Fibroblast of skin of scalp (primary cell): ENCODE results near the gene TMEM54.

Source experiments
- DNase-seq: peaks from one replicate; pipeline ENCODE4 v3.0.0-alpha.2; 2013

TMEM54 gene

GRCh38 chr1:32877211-32878110, 23.7 kb downstream of the TMEM54 start:
- no peak for DNase-seq

DNA sequence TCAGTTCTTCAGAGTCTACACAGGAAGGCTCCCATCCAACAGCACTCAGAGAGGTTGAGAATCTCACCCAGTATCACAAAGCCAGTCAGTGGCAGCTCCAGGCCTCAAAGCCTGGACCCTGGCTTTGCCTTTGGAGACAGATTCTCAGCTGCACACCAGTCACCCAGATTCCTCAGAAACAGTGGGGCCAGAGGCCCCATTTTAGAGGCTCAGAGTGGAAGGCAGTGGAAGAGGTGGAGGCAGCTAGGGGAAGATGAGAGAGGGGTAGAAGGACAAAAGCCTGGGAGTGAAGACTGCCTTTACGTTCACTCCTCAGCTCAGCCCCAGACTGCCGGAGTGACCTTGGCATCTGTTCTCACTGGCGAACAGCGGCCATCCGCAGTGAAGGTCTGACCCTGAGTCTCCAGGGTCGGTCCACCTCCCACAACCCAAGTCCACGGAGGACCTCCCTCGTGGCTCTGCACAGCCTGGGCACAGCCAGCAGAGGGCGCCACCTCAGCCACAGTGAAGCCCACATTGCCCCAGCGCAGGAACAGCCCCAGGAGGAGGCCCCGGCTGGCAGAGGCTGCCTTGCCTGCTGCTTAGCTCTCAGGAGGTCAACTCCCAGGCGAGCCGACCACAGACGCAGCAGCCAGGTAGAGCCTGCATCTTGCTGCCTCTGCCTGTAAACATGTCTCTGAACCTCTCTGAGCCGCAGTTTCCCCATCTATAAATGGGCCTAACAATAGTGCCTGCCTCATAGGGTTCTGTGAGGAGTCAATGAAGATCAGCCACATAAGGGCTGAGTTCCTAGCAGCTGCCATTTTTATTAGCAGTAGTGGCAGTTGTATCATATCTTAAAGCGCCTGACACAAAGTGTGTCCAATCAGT, 24.6 kb downstream of the TMEM54 start:
- DNase-seq: peak; percentile 43

DNA sequence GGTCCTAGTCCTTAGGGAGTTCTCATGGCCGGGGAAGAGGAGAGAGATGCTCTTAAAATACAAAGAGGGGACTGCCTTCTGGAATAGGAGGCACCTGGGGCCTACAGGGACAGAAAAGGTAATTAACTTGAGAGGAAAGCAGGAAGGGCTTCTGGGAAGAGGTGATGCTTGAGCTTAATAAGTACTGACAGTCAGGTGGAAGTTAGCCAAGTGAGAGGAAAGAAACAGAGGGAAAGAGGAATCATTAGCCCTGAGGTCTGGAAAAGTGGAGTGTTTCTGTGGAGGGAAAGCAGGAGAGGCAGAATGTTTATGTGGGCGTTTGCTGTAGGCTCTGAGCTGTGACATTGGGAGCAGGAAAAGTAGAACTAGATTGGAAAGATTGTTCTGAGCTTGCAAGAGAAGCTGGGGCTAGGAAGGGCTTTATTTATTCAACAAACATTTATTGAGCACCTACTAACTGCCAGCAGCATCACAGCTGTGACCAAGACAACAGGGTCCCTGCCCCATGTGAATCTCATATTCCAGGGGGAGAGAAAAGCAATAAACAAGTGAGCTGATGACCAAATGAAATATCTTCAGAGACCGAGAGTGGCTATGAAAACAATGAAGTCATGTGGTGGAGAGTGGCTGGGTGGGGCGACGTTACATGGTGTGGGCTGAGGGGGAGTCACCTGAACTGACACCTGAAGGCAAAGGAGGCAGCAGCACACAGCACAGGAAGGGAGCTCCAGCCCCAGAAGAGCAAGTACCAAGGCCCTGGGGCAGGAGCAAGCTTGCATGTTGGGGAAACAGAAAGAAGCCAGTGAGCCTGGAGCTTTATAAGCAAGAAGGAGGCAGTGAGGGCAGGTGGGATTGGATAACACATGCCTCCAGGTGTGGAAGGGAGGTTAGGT, 26.1 kb downstream of the TMEM54 start:
- no peak for DNase-seq

DNA sequence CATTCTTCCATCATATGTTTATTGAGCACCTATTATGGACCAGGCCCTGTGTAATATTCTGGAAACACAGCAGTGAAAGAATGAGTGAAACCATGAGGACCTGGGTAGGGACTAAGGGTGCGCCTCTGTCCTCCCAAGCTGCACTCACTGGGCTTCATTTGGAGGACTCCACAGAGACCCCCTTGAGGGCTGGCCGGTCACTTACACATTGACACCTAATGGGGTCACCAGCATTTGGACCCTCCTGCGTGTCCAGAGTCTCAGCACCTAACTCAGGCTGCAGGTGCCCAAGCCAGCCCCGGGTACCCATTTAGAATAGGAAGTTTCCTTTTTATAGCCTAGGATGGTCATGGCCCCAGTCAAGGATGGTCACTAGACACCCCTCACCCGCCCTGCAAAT, 27.7 kb downstream of the TMEM54 start:
- DNase-seq: no peak

GRCh38 chr1:32872192-32872460, 29.1 kb downstream of the TMEM54 start:
- DNase-seq: no peak

DNA sequence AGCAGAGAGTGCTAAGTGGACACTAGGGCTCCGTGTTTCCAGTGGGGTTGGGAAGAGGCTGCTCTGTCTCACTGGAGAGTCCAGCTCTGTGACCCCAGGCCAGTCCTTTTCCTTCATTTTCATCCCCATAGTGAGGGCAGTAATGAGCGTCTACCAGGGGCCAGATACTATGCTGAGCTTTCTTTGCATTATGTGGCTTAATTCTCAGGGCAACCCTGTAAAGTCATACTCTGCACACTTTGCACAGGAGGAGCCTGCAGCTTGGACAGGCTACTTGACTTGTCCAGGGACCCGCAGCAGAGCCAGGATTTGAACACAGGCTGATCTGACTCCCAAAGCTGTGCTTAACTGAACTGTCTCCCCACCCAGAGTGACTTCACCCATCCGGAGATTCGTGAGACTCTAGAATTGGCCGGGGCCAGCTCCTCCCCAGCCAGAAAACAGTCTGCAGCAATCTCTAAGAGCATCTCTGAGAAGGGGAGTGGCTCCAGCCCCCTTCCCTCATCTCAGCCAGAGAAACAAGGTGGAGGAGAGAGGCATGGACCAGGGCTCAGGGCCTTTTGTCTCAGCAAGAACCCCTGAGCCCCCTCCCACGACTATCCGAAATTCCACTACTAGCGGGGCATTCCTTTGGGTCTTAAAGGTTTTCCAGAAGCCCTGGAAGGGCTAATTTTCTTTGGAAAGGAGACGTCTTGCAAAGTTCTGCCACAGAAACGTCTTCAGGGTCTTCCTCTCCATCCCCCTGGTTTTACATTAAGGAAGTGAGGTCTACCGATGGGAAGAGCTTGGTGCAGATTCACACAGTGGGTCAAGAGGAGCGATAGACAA, 29.6 kb downstream of the TMEM54 start:
- DNase-seq: peak; percentile 34

GRCh38 chr1:32870615-32871363, 30.4 kb downstream of the TMEM54 start, which contains the start of gene FNDC5:
FNDC5 (minus strand) TSS chr1:32870912.
- DNase-seq: peak; percentile 56

DNA sequence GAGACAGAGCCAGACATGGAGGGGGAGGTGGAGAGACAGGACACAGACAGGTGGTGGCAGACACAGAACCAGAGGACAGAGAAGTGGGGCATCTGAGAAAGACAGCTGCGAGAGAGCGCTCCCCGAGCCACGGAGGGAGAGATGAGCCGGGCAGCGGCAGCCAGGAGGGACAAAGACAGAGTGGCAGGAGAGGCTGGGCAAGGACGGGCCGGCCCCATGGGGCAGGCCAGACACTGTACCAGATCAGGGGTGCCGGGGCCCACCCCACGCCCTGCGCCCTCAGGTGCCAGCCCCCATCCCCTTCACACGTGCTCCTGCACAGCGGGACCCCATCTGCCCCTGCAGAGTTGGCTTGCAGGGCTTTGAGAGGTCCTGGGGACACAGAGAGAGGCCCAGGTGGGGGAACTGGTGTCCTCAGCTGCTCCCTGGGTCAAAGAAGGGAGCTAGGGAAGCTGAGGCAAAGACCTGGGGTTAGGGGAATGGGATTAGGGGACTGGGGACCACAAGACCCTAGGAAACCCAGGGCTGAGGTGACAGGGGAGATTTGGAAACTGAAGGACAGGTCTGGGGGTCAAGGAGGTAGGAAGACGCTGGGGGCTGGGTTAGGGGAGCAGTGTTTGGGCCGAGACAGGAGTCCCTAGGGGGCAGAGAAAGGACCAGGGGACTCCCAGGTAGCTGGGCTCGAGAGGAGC, 31.1 kb downstream of the TMEM54 start:
- DNase-seq: no peak

DNA sequence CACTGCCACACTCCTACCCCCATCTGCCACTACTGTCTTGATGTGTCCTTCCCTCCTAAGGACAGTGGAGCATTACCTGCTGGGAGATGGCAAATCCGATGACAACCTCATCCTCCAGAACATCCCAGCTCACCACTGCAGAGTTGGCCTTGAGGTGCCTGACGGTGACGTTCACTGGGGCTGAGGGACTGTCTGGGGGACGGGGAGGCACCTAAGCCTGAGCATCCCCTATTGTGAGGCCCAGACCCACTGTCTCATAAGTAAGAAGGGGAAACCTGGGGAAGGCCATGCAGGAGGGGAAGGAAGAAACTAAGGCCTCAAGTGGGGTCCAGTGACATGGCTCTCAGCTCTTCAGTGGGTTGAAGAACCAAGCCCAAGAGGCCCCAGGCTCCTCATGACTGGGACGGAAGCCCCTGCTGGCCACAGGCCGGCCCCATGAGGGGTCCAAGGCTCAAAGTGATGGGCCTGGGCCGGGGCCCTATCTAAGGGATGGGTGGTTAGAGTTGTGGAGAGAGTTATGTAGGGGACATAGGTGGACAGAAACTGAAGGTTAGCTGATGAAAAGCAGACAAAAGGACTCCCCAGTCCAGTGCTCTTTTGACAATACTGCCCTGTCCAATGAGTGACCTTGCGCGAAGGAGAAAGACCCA, 32.3 kb downstream of the TMEM54 start:
- DNase-seq: no peak

- no peak for DNase-seq
These were observed 33.1 kb downstream of the TMEM54 start for GRCh38 chr1:32868085-32868484.

DNA sequence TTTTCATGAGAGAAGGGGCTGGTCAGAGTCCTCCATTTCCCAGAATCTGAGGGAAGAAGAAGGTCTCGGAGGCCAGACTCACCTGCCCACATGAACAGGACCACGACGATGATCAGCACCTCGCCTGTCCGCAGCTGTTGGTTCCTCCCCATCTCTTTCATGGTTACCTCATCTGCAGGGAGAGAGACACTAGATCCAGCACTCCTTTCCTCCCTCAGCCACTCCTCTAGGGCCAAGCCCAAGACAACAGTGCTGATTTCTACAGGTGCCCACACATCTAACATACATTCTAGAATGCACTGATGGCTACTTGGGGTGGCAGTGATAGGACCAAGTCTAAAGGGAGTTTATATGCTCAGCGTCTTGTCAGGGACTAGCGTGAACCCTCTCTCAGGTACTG, 33.5 kb downstream of the TMEM54 start:
- no peak for DNase-seq

GRCh38 chr1:32867151-32867550, 34.0 kb downstream of the TMEM54 start:
- DNase-seq: no peak

- DNase-seq: no peak
These were observed 35.4 kb downstream of the TMEM54 start for GRCh38 chr1:32865639-32866405.

DNA sequence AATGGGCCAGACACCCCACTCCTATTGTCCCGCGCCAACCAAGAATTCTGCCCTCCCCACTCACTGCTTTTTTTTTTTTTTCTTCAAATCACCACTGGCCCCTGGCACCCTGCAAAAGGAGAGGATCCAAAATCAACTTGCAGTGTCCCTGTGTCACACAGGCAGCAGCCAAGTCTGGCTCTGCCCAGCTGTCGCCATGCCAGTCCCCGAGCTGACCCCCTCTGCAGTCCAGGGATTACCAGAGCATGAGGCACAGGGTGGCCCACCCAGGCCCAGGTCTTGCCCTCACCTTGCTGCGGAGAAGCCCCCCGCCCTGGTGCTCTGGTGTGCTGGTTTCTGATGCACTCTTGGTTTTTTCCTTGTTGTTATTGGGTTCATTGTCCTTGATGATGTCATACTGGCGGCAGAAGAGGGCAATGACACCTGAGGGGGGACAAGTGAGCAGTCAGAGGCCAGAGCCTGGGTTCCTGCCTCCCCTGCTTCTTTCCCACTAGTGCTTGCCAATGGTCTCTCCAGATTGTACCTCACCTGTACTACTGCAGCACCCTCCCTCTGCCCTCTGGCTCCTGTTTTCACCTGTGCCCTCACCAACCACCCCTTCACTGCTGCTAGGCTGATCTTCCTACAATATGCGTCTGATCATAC, 36.7 kb downstream of the TMEM54 start:
- DNase-seq: no peak

DNA sequence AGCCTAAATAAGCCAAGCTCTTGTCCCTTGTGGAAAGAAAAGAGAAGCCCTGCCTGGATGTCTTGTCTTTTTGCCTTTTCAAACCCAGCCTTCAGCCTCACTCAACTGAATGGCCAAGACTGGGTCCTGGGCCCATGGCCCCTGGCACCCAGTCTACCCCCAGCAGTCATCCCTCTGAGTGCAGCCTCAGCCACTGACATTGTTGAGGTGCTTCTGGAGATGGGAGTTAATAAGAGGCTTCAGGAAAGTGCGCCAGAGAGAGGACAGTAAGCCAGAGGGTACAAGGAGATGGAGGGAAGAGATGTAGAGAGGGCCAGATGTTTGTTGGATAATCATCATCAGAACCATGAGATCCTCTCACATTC, 37.3 kb downstream of the TMEM54 start:
- no peak for DNase-seq

DNA sequence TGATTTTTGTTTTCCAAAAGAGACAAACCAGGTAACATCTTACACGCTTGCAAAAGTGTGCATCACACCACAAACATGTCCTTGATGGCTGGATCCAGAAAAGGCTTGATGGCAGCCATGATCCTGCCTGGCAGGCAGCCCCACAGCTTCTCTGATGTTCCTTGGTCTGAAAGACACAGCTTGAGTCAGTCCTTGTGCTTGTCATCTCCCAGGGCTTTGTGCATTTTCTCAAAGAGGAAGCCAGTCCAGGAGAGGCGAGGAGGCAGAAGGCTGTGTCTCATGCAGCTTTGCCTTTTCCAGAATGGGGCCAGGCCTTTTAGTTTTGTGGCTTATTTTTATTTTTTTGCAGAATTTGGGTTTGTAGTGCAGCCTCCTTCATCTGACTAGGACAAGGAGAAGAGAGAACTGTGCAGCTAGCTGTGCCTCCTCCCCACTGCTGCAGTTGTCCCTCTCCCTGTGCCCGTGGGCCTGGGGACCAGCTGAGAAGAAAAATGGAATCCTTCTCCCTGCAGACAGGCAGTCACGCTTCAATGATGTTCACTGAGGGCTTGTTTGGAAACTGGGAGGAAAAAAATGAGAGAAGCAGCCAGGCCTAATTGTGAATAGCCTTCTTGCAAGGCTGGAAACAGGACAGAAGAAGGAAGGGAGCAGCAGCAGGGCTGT, 37.8 kb downstream of the TMEM54 start:
- no peak for DNase-seq

DNA sequence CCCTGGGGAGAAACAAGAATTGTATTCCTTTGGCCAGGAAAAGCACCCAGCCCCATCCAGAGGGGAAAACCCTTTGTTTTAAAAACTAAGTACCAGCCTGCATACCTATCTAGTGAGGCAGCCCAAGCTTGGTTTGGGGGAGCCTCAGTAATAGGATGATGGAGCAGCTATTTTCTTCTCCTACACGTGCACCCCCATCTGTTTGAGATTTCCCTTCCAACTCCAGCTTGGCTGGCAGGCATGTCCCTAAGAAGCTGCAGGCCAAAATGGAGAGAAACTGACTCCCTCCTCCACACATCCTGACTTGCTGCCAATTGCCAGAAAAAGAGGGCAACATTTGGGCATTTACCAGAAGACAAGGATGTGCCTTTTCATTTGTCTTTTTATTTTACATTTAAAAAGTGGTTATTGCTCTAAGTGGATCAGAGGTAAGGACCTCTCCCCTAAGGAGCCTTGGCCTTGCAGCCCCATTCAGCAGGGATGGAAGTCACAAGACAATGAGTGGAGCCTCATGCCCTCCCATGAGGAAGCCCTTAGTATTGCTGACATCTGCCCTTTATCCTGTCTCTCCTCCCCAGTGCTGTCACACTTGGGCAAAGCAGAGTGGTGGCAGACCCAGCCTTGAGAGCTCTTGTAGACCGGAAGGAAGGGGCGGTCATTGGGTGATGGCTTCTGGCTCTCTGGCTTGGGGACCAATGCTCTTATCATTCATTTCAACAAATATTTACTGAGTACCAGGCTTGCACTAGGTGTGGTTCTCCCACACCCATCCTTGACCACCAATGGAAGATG, 39.1 kb downstream of the TMEM54 start:
- DNase-seq: no peak
